GM12892 (cell line): ENCODE data around the gene GRK3.
"Not testable (repeated sequence)": the region's sequence is repeated elsewhere in the genome, so short reads cannot be mapped to it uniquely, and the experiment has no call there.

Source experiments
- DNase-seq: peaks from one replicate; pipeline ENCODE4 v3.0.0; 2011; ENCODE audit not compliant: insufficient read length
- FAIRE-seq: peaks from 2 replicates; lab custom pipeline; 2011; peaks lifted over from hg19 to GRCh38; lab: Jason Lieb, UNC
- POLR2A ChIP-seq: IDR thresholded peaks from 2 replicates; pipeline ENCODE4 v1.6.1; 2011; ENCODE audit warnings: low read depth, low read length, control low read depth
- POLR2AphosphoS5 ChIP-seq: IDR thresholded peaks from 2 replicates; pipeline ENCODE4 v1.6.1; 2011; ENCODE audit warnings: low read depth, low read length, control low read depth
- TAF1 ChIP-seq: IDR thresholded peaks from 2 replicates; pipeline ENCODE4 v1.6.1; 2011; ENCODE audit warnings: low read depth, mild to moderate bottlenecking, control low read depth, low read length, borderline replicate concordance

GRK3 gene

DNA sequence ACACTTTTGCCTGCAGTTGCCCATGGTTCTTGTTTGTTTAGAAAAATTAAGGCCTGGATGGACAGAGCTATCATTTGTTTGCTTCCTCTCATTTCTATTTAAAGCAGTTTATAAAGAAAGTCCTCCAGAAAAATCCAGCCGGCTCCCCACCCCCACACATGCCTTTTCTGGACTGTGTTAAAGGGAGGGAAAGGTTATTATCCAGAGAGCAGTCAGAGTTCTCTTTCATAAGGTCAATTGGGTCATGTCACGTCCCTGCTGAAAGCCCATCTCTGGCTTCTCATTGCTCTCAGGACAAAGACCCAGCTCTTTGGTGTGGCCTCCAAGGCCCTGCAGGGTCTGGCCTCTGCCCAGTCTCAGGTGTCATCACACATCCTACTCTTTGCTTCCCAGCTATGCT lies 9.8 kb upstream of the GRK3 start:
- no peak for DNase-seq
- TF ChIP-seq POLR2A (no peak), POLR2AphosphoS5 (no peak), TAF1 (no peak)
- no peak for FAIRE-seq

DNA sequence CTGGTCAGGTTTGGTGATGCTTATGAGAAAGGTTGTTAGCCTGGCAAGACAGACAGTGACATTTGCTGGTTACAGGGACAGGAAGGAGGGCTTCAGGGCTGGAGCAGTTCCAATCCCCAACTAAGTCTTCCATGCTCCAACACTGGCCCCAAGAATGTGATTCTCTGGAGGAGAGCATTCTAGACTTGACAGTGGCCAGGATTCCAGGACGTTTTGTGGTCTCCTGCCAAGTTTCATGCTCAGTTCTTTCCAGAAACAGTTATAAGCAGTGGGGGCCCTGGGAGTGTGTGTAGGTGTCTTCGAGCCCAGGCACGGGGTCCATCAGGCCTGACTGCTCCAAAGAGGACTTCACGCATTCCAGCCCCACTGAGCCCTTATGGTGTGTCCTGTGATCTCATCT lies 8.9 kb upstream of the GRK3 start:
- TF ChIP-seq POLR2AphosphoS5: no peak
- no peak for TF ChIP-seq POLR2A
- no peak for TF ChIP-seq TAF1
- FAIRE-seq (no peak), DNase-seq (no peak)

DNA sequence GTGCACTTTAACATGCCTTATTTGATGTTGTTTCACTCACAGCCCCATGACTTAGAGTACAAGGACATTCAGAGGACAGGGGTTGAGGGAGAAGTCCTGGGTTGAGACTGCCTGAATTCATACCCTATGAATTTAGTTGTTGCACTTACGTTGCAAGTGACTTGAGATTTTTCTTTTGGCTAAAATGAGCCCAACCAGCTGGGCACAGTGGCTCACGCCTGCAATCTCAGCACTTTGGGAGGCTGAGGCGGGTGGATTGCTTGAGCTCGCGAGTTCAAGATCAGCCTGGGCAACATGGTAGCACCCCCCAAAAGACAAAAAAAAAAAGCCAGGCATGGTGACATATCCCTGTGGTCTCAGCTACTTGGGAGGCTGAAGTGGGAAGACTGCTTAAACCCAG lies 7.3 kb upstream of the GRK3 start:
- TF ChIP-seq TAF1 (no peak), POLR2AphosphoS5 (no peak), POLR2A (no peak)
- DNase-seq (no peak), FAIRE-seq (no peak)

DNA sequence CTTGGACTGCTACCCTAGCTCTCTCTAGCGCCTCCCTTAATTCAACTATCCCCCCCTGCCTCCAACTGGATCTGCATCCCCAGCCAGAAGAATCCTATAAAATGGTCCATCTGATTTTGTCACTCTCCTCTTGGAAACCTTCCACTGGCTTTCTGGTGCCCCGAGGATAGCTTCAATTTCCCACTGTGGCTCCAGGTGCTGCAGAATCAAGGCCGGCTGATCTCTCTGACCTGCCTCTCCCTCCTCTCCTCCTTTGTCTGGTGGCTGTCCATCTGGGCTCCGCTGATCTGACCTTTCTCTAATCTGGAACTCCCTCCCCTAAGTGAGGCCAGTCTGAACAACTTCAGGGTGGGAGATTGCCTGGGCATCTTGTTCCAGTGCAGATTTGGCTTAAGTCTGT lies 6.1 kb upstream of the GRK3 start:
- FAIRE-seq: no peak
- DNase-seq: no peak
- TF ChIP-seq POLR2A (no peak), POLR2AphosphoS5 (no peak), TAF1 (no peak)

DNA sequence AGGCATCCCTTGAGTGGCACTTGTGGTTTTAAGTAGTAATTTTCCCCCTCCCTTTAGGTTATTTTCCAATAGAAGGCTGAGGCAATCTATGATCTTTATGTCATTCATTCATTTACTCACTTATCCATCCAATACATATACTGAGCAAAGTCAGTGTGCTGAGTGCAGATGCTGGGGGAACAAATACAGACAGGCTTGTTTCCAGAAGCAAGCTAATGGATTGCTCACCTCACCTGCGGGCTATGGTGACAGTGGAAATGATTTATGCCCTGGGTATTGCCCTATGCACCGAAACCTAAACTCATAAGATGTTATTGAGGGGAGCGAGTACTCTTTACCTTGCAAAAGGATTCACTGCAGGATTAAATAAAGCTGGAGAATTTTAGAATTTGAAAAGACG lies 4.6 kb upstream of the GRK3 start:
- not testable (repeated sequence) for FAIRE-seq, DNase-seq

DNA sequence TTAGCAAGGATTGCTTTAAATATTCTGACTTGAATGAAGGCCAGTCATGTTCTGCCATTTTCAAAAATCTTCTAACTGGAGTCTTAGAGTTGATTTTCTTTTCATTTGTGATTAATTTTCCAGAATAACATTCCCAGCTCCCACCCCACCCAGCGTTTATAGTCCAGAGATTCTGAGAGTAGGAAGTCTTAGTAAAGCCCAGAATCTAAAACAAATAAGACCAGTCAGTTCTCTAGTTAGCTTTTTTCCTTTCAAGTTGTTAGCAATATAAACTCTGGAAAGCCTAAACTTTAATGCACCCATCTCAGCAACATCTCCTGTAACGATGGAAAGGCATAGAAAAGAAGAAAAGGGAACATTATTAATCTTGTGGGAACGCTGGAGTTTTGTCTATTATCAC lies 3.3 kb upstream of the GRK3 start:
- peak; percentile 5 for FAIRE-seq
- not testable (repeated sequence) for DNase-seq

DNA sequence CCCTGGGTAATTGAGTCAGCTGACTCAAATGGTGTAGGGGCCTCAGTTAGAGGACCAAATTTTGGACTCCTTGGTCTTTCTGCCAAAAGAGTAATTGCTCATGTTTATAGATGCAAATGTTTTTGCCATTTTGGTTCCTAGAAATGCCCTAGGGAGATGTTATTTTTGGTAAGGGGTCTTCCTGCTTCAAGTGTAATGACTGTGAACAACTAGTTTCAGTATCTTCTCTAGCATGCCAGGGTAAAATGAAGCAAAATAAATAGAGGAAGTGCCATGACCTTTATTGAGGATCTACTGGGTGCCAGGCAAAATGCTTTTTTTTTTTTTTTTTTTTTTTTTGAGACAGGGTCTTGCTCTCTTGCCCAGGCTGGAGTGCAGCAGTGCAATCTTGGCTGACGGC lies 2.5 kb upstream of the GRK3 start:
- FAIRE-seq: peak; percentile 92
- not testable (repeated sequence) for DNase-seq

DNA sequence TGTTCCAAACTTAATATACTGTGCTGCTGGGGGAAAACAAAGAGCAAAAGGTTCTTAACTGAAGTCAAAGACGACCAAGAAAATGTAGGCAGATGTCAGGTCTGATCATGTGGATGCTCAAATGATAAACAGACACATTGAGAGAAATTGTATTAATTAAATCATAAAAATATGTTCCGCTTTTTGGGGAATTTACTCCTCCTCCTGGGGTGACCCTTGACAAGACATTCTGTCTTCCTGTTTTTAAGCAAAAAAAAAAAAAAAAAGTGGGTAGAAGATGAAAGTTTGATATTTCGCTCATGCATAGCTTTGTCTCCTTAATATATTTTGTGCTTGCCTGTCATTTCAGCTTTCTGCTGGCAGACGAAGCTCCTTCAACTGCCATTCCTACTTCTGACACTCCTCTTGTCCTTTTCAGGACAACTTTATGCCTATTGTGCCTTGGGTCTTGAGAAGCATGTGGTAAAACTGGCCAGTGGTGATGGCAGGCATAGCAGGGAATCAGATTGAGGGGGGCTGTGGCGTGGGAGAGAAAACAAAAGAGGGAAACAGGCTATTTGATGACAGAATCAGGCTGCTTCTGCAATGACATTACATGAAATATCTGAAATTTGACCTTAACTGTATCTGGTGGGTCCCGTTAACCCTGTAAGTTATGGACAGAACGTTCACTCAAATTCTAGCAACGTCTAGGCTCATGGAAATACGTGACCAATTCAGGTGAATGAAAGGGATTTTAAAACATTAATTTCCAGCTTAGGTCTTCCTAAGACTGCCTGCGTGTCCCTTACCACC lies 1.3 kb upstream of the GRK3 start:
- not testable (repeated sequence) for FAIRE-seq, DNase-seq

DNA sequence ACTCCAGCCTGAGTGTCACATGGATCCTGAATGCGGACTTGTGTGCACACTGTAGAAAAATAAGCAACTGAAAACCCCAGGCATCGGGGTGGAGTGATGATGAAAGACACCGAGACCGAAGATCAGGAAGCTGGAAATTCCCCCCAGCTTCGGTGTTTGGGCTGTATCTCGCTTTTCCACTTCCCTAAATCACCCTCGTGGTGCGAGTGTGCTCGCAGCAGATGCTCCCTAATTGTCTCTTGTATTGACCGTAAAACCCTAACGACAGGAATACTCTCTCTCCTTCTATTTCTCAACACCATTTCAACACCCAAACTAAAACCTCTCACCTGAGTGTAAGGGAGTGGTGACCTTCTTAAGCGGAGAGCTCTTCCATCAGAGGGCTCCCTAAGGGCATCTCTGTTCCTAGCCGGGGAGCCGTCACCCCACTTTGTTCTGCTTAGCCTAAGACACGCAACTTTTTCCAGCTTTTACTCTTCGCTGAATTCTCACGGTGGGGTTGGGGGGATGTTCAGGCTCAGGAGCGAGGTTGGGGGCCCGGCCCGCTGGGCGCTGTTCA lies 635 bp upstream of the GRK3 start:
- FAIRE-seq (no peak), DNase-seq (no peak)
- no peak for TF ChIP-seq TAF1
- no peak for TF ChIP-seq POLR2AphosphoS5
- TF ChIP-seq POLR2A: peak; percentile 60; the same call in 1 of the 2 replicates

DNA sequence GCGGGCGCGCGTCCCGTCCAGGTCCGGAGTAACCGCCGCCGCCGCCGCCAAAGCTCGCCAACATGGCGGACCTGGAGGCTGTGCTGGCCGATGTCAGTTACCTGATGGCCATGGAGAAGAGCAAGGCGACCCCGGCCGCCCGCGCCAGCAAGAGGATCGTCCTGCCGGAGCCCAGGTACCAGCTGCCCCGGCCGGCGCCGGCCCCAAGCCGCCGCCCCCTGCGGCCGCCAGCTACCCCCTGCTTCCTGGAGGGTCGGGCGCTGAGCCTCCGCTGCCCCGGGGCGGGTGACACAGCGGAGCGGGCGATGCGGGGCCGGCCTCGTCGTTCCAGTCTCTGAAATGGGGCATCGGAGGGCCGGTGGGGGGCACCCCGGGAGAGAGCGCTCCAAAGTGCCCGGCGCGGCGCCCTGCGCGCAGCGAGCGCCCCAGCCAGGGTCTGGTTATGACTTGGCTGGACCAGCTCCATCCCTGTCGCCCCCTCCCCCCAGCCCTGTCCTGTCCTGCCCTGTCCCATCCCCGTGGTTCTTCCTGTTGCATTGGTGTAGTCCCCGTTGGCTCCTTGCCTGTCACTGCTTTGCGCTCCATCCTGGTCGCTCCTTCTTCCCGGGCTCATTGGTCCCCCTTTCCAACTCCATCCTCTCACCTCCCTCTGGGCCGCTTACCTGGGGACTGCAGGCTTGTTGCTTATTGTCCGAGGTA lies 653 bp downstream of the GRK3 start:
- TF ChIP-seq POLR2AphosphoS5: no peak
- no peak for TF ChIP-seq TAF1
- no peak for TF ChIP-seq POLR2A
- DNase-seq: peak; percentile 31
- FAIRE-seq: peak; percentile 94

DNA sequence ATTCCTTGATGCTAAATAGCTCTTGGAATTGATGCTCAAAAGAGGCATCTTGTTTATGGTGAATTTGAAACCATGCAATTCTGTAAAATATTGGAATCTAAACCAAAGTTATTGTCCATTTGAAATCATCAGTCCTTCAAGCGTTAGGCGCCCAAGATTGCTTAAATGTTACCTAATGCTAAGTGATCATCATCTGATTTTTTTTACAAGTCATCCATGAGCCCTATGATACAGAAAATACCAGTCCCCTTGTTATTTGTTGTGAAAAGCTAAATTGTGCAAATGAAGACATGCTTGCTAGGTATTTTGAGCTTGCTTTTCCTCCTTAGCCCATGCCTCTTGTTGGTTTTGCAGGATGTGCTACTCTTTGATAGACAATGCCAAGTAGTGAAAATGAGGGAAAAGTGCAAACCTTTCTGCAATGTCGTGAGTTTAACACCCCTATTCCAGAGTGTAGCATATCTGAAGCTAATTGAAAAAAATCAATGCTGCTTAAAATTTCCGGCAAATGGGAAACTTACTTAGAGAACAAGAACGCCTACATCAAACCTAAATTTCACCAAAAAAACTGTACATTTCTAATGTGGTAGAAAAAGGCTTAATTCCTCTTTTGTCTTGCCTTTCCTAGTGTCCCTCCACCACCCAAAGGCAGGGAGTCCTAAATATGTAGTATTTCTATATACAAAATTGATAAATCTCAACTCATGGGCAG lies 1.9 kb downstream of the GRK3 start:
- peak; percentile 77 for FAIRE-seq
- DNase-seq: no peak
- no peak for TF ChIP-seq POLR2A
- TF ChIP-seq POLR2AphosphoS5: no peak
- no peak for TF ChIP-seq TAF1

DNA sequence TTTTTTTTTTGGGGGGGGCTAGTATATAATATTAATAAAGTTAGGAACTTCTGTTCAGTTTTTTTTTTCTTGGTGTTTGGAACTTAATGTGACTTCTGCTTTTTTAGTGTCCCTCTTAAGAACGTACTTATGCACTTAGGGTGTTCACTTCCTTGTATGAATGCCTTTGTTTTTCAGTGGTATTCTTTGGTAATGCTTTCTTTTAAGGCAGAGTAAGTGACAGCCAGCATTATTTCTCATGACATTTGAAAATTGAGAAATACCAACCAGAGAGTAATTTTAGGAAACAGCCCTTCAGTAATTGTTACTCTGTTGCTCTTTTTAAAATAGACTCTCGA lies 2.4 kb downstream of the GRK3 start:
- no peak for TF ChIP-seq POLR2AphosphoS5
- no peak for TF ChIP-seq TAF1
- no peak for TF ChIP-seq POLR2A
- no peak for DNase-seq
- no peak for FAIRE-seq
